ENCODE measurements around the gene DNAJC27. TPM values are rescaled to one million over a fixed set of nuclear protein-coding genes. Genes with fewer than 3 reads are reported as not detected.

Gene DNAJC27
- total RNA-seq, 2 experiments from 2014 or later: 6.0 to 7.7 TPM

DNA sequence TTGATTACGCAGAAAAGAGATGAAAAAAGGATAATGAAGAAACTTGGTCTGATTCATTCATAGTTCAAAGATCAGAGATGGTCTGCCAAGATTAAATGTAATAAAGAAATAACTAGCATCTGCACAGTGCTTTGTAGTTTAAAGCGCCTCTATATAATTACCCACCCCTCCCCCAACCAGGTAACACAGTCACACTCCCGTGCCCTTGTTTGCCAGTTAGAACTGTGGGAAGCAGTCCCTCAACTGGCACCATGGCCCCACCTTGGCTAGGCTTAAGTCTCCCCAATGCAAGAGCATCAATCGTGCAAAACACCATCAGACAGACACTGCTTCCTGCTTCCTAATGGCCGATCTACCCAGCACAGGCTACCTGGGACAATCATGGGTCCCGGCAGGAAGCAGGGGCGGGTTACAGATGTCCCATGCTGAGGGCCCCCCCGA is 63.3 kb downstream of the DNAJC27 start:
- Mint-ChIP-seq H3K36me3 (ENCODE audit: low read depth) (peaks cover 32% of the 10 kb centered on the region), H3K27ac (no peak overlapping the region), H3K27me3 (no peaks in the 10 kb centered on the region), H3K9me3 (no peaks in the 10 kb centered on the region), H3K4me1 (peaks cover 6% of the 10 kb centered on the region), H3K4me3 (no peak overlapping the region)
- ChIA-PET CTCF (interaction anchor here (0.6 to 0.7 kb wide), 2 partner anchors 22 to 484 kb away, joined by 3 read pairs; no protein-coding TSS in a partner anchor), POLR2A (no interaction called here)
- DNase-seq: no peak

DNA sequence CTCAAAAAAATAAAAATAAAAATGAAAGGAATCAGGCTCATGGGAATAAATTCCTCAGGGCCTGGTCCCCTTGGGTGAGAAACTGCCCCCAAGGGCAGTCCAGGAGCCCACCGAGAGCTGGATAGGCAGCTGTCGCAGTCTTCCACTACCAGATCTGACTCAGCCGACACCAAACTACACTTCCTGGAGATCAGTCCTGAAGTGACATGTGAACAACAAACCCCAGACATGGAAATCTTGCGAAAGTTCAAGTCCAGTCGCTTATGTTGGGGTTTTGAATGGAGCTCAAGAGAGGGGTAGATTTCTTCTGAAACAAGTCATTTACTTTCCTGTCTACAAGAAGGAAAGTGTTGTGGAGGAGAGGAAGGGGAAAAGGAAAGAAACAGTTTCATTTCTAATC is 64.6 kb downstream of the DNAJC27 start:
- H3K4me3 Mint-ChIP-seq: no peak overlapping the region
- peaks cover 6% of the 10 kb centered on the region for H3K4me1 Mint-ChIP-seq
- ChIA-PET CTCF (no interaction called here), POLR2A (no interaction called here)
- no peaks in the 10 kb centered on the region for H3K9me3 Mint-ChIP-seq
- no peak overlapping the region for H3K27ac Mint-ChIP-seq
- H3K27me3 Mint-ChIP-seq: no peaks in the 10 kb centered on the region
- DNase-seq: no peak
- peaks cover 35% of the 10 kb centered on the region for H3K36me3 Mint-ChIP-seq (ENCODE audit: low read depth)

DNA sequence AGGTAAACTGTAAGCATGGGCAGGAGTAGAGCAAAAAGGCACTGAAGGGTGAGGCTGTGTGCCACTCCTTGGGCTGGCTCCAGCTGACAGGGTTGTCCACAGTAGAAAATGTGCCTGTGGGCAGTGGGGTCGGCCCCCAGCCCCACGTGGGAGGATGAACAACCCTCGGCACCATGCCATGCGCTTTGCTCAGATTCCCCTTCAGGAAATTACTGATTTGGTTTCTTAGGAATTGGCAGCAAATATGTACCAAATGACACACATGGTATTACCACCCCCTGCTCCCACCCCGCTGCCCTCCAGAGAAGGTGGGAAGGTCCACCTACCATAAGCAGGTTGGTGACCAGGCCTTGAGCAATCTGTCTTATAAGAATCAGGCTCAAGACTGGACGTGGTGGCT is 65.3 kb downstream of the DNAJC27 start:
- Mint-ChIP-seq H3K27me3 (no peaks in the 10 kb centered on the region), H3K4me1 (peaks cover 6% of the 10 kb centered on the region), H3K4me3 (no peak overlapping the region), H3K36me3 (ENCODE audit: low read depth) (peaks cover 30% of the 10 kb centered on the region), H3K9me3 (no peaks in the 10 kb centered on the region), H3K27ac (no peak overlapping the region)
- no peak for DNase-seq
- POLR2A ChIA-PET: no interaction called here
- CTCF ChIA-PET: no interaction called here

DNA sequence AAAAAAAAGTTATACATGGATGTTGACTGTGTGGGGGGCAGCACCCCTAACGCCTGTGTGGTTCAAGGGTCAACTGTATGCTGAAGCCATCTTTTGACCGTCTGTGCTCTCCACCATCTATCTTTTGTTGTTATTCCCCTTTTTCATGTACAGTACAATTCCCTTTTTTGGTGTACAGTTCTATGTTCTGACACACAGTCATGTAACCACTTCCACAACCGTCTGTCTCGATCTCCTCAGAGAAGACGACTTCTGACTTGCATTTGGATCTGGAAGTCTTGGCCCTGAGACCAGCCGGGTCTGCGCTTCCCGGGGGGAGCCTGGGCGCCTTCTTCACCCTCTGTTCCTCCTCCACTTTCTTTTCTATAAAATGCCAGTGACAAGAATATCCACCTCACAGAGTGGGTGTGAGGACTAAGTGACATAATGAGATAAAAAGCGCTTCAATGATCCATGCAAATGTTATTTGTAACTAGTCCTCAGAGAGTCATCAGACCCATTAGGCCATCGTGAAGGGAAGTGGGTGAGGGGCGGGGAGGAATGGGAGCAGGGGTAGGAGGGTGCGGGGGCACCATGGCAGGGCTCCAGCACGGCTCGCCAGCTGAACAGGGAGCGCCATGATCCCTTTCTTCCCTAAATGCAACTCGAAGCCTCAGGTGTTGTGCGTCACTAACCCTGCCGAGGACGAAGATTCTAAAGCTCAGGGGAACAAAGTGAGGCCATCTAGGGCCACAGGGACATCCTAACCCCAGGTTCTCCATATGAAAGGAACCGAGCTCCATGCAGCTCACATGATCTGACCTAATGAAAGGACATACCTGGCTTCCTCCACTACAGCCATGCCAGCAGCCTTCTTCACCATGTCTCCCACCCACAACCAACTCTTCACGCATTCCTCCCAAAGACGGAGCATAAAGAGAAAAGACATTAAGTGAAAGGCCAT is 68.3 kb downstream of the DNAJC27 start:
- Mint-ChIP-seq H3K27me3 (no peaks in the 10 kb centered on the region), H3K4me3 (no peak overlapping the region), H3K36me3 (ENCODE audit: low read depth) (peaks cover 34% of the 10 kb centered on the region), H3K4me1 (peaks cover 3% of the 10 kb centered on the region), H3K9me3 (no peaks in the 10 kb centered on the region), H3K27ac (no peak overlapping the region)
- ChIA-PET CTCF (interaction anchor here (1.0 kb wide), 1 partner anchor 16 kb away, joined by 3 read pairs; no protein-coding TSS in a partner anchor), POLR2A (no interaction called here)
- no peak for DNase-seq

DNA sequence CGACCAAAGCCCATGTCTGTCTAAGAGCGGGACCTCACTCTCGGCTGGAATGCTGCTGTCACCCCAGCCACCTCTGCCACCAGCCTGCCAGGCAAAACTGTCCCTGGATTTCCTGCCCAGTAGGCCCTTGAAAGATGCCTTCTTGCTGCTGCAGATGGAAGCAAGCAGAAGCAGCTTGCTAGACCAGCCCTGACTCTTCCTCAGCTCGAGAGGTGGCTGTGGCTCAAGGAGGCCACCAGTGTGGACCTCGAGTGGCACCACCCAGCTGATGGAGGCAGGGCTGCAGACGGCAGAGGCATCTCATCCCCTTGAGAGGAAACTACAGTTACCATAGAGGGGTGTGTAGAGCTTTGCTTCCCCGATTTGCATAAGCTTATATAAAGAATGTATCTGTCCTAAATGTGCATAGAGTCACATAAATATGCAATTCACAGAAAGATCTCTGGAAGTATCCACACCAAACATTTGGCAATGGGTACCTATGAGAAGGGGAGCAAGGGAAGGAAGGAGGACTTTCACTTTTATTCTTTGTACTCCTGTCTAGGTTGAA is 72.3 kb downstream of the DNAJC27 start:
- CTCF ChIA-PET: interaction anchor here (0.5 to 0.6 kb wide), 2 partner anchors 152 to 626 kb away, joined by 3 to 4 read pairs; no protein-coding TSS in a partner anchor
- Mint-ChIP-seq H3K36me3 (ENCODE audit: low read depth) (peaks cover 55% of the 10 kb centered on the region), H3K27ac (no peak overlapping the region), H3K4me1 (no peaks in the 10 kb centered on the region), H3K27me3 (no peaks in the 10 kb centered on the region), H3K9me3 (peaks cover 25% of the 10 kb centered on the region), H3K4me3 (no peak overlapping the region)
- POLR2A ChIA-PET: no interaction called here
- no peak for DNase-seq

DNA sequence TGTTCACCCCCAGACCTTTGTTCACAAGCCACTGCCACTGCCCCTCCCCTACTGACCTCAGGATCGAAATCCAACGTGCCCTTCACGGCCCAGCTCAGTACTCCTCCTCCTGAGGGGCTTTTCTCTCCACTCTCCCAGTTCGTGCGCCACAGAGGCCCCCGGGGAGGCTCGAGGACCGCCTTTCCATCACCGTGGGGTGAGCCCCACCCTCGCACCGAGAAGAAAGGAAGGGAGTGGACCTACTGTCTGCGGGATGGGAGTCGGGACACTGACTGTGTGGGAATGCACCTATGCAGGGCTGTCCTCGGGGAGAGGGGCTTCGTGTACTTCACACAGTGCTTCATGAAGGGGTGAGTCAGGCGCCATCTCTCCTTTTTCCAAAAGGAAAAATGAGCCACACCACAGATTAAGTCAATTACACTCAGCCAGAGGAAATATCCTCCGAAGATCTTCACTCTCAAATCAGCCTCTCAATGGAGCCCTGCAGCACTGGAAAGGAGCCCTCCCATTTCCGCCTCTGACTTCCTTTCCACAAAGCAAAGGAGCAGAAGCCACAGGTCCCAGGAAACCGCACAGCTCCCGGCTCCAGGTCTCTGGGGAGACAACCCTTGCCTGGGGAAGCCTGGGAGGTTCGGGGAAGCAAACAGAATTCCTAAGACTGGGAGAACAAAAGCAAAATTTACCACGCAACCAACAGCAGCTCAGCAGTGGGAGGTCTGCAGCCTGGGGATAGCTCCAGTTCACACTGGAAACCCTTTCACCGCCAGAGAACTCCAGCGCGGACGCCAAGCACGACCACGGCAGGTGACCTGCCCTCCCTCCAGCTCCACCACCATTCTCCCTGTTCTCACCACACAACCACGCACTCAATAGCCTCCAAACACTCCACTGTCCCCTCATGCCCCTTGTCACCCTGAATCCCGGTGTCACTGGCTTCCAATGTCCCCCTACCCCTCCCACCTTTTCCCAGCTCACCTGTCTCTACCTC is 73.3 kb downstream of the DNAJC27 start:
- no peak overlapping the region for H3K4me3 Mint-ChIP-seq
- H3K9me3 Mint-ChIP-seq: peaks cover 32% of the 10 kb centered on the region
- no peaks in the 10 kb centered on the region for H3K4me1 Mint-ChIP-seq
- ChIA-PET POLR2A (no interaction called here), CTCF (interaction anchor here (0.5 to 0.7 kb wide), 2 partner anchors 16 to 627 kb away, joined by 3 read pairs; no protein-coding TSS in a partner anchor)
- H3K27ac Mint-ChIP-seq: no peak overlapping the region
- no peak for DNase-seq
- peaks cover 53% of the 10 kb centered on the region for H3K36me3 Mint-ChIP-seq (ENCODE audit: low read depth)
- no peaks in the 10 kb centered on the region for H3K27me3 Mint-ChIP-seq

DNA sequence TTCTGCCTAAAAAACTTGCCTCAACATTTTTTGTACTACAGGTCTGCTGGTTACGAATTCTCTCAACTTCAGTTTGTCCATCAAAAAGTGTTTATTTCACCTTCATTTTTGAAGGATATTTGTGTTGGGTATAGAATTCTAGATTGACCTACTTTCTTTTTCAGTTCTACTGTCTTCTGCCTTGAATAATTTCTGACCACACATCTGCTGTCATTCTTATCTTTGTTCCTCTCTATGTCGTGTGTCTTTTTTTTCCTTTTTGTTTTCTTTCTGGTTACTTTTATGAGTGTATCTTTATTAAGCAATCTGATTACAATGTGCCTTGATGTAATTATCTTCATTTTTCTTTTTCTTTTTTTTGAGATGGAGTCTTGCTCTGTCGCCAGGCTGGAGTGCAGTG is 77.0 kb downstream of the DNAJC27 start:
- ChIA-PET CTCF (no interaction called here), POLR2A (no interaction called here)
- peaks cover 38% of the 10 kb centered on the region for H3K9me3 Mint-ChIP-seq
- no peak overlapping the region for H3K4me3 Mint-ChIP-seq
- no peaks in the 10 kb centered on the region for H3K4me1 Mint-ChIP-seq
- no peak for DNase-seq
- H3K27me3 Mint-ChIP-seq: no peaks in the 10 kb centered on the region
- no peak overlapping the region for H3K27ac Mint-ChIP-seq
- peaks cover 45% of the 10 kb centered on the region for H3K36me3 Mint-ChIP-seq (ENCODE audit: low read depth)

DNA sequence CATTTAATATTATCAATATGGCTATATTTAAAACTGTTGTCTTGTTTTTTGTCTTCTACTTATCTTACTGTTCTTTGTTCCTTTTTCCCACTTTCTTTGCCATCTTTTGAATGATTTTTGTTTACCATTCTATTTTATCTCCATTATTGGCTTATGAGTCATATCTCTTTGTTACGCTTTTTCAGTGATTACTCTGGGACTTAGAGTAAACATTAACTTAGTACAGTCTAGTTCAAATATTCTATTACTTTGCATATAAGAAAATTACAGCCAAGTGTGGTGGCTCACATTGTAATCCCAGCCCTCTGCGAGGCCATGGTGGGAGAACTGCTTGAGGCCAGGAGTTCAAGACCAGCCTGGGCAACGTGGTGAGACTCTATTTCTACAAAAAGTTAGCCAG is 77.8 kb downstream of the DNAJC27 start:
- peaks cover 37% of the 10 kb centered on the region for H3K36me3 Mint-ChIP-seq (ENCODE audit: low read depth)
- ChIA-PET CTCF (interaction anchor here (1.2 kb wide), 1 partner anchor 92 kb away, joined by 3 read pairs; no protein-coding TSS in a partner anchor), POLR2A (no interaction called here)
- peaks cover 38% of the 10 kb centered on the region for H3K9me3 Mint-ChIP-seq
- H3K4me1 Mint-ChIP-seq: no peaks in the 10 kb centered on the region
- no peak overlapping the region for H3K4me3 Mint-ChIP-seq
- no peak for DNase-seq
- no peak overlapping the region for H3K27ac Mint-ChIP-seq
- H3K27me3 Mint-ChIP-seq: no peaks in the 10 kb centered on the region

Other genes starting within 250 kb of the DNAJC27 start
- 10 to 100 TPM; 31.8 to 33.1 TPM for gene PTRHD1, start 178.6 kb downstream of the DNAJC27 start, total RNA-seq
- 10 to 100 TPM; 52.0 to 56.4 TPM for gene CENPO, start 178.5 kb downstream of the DNAJC27 start, total RNA-seq
- 10 to 100 TPM; 60.8 to 67.2 TPM for gene ADCY3, start 51.7 kb downstream of the DNAJC27 start, total RNA-seq
- under 1 TPM in 1 of 2 experiments, not detected in 1; 0.06 TPM for gene EFR3B, start 70.1 kb upstream of the DNAJC27 start, total RNA-seq
- 1 to 10 TPM; 4.1 to 5.0 TPM for gene POMC, start 196.6 kb upstream of the DNAJC27 start, total RNA-seq

All from activated CD4-positive, alpha-beta T cell treated with anti-CD3 and anti-CD28 coated beads, Interleukin-2, amount 10 ng/mL, durations not matched to agents 7 days and 5 days (primary cell).